ENCODE results near the gene DGKK.
"Not testable (repeated sequence)": the region's sequence is repeated elsewhere in the genome, so short reads cannot be mapped to it uniquely, and the experiment has no call there.

DGKK gene

DNA sequence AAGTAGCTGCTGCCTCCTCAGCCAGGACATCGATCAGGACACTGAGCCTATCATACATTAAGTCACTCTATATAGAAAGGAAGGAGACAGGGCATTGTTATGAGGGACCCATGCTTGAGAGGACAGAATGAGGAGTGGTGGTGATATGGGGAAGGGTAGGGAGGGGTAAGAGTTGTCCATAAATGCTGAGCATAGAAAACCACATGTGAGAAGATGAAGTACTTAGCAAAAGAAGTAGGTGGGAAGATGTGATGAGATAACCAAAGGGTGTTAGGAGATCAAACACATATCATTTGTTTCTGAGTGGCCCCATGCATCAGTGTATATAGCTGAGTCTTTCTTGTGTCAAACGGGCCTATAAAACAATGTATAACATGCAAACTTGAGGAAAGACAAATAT is 84.1 kb downstream of the DGKK start:
- DNase-seq (ENCODE audit: low spot score): no peak
- TF ChIP-seq, protein P1, sequence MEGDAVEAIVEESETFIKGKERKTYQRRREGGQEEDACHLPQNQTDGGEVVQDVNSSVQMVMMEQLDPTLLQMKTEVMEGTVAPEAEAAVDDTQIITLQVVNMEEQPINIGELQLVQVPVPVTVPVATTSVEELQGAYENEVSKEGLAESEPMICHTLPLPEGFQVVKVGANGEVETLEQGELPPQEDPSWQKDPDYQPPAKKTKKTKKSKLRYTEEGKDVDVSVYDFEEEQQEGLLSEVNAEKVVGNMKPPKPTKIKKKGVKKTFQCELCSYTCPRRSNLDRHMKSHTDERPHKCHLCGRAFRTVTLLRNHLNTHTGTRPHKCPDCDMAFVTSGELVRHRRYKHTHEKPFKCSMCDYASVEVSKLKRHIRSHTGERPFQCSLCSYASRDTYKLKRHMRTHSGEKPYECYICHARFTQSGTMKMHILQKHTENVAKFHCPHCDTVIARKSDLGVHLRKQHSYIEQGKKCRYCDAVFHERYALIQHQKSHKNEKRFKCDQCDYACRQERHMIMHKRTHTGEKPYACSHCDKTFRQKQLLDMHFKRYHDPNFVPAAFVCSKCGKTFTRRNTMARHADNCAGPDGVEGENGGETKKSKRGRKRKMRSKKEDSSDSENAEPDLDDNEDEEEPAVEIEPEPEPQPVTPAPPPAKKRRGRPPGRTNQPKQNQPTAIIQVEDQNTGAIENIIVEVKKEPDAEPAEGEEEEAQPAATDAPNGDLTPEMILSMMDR (IDR thresholded peaks at IDR 0.05; ENCODE audit: extremely low read depth, missing control alignments): no peak

DNA sequence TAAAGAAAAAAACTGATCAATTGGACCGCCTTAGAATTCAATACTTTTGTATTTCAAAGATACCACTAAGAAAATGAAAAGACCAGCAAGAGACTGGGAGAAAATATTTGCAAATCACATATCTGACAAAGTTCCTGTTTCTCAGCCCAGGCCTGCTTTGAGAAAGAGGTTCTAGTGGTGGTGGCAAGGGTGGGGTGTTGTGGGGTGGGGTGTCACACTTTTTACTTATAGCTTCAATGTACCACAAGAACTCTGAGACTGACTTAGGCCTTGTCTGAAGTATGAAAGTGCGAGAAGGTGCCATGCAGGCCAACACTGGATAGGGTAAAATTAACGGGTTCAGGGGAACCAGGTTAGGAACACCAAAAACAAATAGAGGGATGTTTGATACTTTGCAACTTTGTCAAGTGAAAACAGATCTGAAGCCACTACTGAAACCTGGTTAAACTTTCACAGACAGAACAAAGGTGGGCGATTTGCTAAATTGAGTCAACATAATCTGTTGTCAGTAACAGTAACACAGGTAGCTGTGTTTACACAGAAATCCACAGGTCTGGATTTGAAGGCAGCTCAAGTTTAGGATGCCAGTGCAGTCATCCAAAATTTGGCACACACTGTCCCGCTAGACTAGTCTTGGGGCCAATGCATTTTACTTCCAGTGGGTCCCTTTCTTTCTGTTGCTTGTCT is 88.8 kb downstream of the DGKK start:
- no peak for DNase-seq (ENCODE audit: low spot score)

DNA sequence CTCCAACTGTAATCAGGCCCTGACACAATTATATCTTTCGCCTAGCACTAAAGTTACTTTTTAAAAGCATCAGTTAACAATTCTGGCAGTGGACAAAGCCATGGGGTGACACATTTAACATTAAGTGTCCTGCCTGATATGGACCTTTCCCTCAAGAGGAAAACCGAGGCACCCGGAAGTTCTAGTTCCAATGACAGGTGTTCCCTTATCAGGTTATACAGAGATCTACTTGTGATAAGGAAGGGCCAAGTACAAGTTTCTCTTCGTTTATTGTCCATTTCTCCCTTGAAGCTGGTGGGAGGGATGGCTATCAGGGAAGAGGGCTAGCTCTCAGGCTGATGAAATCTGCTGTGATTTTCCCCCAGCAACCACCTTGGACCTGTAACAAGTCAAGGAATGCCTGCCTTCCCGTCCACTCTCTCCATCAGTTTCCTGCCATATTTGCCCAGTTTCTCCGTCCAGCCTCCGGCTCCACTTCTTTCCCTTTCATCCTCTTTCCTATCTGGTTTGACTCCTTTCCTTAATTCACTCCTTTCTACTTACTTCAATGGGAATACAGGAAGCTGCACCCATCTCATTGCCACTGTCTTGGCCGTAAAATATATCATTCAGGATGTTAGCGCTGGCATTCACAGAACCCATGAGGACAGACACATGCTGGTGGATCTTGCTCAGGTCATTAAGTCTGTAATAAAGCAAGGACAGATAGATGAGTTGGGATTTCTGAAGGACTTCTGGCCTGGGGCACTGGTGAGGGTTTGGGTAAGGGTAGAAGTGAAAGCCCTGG is 95.0 kb downstream of the DGKK start:
- TF ChIP-seq, protein P1 (IDR thresholded peaks at IDR 0.05; ENCODE audit: extremely low read depth, missing control alignments): no peak
- DNase-seq (ENCODE audit: low spot score): no peak

More for the DNA sequence above, 88.8 kb downstream of the DGKK start:
- TF ChIP-seq, protein P1 (IDR thresholded peaks at IDR 0.05; ENCODE audit: extremely low read depth, missing control alignments): no peak

DNA sequence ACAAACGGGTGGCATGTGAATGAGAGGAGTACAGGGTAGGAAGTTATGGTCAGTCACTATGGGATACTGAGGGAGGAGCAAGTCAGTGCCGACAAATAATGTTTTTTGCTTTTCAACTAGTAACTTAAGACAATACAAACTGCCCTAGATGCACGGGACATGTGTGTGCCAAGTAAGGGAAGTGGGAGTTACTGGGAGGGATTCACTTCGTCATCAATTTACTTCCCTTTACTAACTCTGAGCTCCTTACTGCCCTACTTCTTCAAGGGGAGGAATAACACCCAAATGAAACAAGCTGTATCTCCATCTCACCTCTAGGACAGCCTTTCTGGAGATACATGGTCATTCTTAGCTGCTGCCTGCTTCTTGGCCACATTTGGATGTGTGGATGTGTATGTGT is 97.7 kb downstream of the DGKK start:
- DNase-seq (ENCODE audit: low spot score): no peak
- TF ChIP-seq, protein P1 (IDR thresholded peaks at IDR 0.05; ENCODE audit: extremely low read depth, missing control alignments): no peak

DNA sequence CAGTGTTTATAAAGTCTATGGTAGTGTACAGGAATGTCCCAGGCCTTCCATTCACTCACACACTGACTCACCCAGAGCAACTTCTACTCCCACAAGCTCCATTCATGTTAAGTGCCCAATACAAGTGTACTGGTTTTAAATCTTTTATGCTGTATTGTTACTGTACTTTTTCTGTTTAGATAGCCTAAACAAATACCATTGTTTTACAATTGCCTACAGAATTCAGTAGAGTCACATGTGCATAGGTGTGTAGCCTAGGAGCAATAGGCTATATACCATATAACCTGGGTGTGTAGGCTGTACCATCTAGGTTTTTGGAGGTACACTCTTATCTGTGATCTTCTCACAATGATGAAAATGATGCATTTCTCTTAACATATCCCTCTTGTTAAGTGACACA is 126.7 kb downstream of the DGKK start:
- TF ChIP-seq, protein P1 (IDR thresholded peaks at IDR 0.05; ENCODE audit: extremely low read depth, missing control alignments): no peak
- DNase-seq (ENCODE audit: low spot score): no peak

DNA sequence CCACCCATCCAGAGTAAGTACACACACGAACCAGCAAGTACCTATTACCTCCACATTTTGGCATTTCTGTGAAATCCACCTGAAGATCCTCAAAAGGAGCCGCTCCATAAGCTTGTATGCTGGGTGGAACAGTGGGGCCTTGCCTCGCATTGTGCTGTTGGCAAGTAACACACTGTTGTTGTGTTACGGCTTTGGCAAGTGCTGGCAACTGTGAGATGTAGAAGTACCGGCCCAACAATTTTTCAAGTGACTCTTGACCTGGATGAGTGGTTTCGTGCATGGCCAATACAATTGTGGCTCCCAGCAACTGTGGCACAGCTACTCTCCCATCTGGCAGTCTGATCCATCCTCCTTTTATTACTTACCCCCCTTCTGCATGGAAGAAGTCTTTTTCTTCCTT is 137.3 kb downstream of the DGKK start:
- no peak for DNase-seq (ENCODE audit: low spot score)
- TF ChIP-seq, protein P1 (IDR thresholded peaks at IDR 0.05; ENCODE audit: extremely low read depth, missing control alignments): no peak

DNA sequence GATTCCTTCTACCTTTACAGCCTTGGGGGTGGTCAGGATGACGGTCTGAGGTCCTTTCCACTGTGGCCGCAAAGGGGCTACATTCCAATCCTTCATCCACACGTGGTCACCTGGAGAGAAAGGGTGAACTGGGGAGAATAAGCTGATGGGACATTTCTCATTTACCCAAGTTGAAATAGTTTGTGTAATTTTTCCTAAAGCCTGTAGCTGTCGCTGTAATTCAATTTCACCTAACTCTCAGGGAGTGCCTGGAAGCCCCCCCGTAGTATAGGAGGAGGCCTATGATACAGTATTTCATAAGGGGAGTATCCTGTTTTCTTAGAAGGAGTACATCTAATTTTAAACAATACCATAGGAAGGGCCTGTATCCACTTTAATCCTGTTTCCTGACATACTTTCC is 138.0 kb downstream of the DGKK start:
- DNase-seq (ENCODE audit: low spot score): not testable (repeated sequence)

Data from GM20000 (cell line).